Ascending aorta (tissue), 2 donors: ENCODE measurements around the gene PCGF1. TPM values are rescaled to one million over a fixed set of nuclear protein-coding genes. Genes with fewer than 3 reads are reported as not detected.

Source experiments
- DNase-seq, 2 donors: peaks; one replicate each; pipeline ENCODE4 v3.0.0-alpha.2; 2019; ENCODE audit warnings: low spot score in 2 of 2
- H3K27ac ChIP-seq, 2 donors: fragments of 200-600 bp; sonication (generic); one replicate each; pipeline ENCODE4 v1.5.1; 2016 to 2017; ENCODE audit warnings: mild to moderate bottlenecking in 1 of 2
- H3K27me3 ChIP-seq: fragments of 200-600 bp; sonication (generic); one replicate; pipeline ENCODE4 v1.5.1; 2017
- H3K36me3 ChIP-seq, 2 donors: fragments of 200-600 bp; sonication (generic); one replicate each; pipeline ENCODE4 v1.5.1; 2016
- H3K4me1 ChIP-seq, 2 donors: fragments of 200-600 bp; sonication (generic); one replicate each; pipeline ENCODE4 v1.5.1; 2016 to 2017; ENCODE audit warnings: mild to moderate bottlenecking in 1 of 2
- H3K4me3 ChIP-seq, 2 donors: fragments of 200-600 bp; sonication (generic); one replicate each; pipeline ENCODE4 v1.5.1; 2016 to 2017; ENCODE audit warnings: mild to moderate bottlenecking in 1 of 2
- H3K9me3 ChIP-seq, 2 donors: fragments of 200-600 bp; sonication (generic); one replicate each; pipeline ENCODE4 v1.5.1; 2016
- CTCF ChIP-seq, 3 experiments: fragments of 200-600 bp in 2 of 3; fragments of 450-650 bp in 1 of 3; sonication (generic) in 2 of 3; IDR thresholded peaks; one replicate each; pipeline ENCODE4 v1.5.1; 2016 to 2019; ENCODE audit warnings: antibody characterized with exemption in 3 of 3, mild to moderate bottlenecking in 1 of 3, moderate library complexity in 1 of 3
- intact Hi-C: fragments of 100-400 bp; cut with DNase I; formaldehyde crosslinking; loops from one replicate; pipeline ENCODE4 v1.15.1; 2023
- total RNA-seq: library from RNA; depleted of rRNA; stranded (reverse); fragments of >200 nt; gene quantifications from one replicate; pipeline ENCODE4 v1.1.0, GENCODE V29; 2016

Gene PCGF1
- total RNA-seq, 1 donor from 2014 or later: not detected

GRCh38 chr2:74542978-74543377 is 35.5 kb upstream of the PCGF1 start:
- Histone ChIP-seq H3K27ac (no peak overlapping the region), H3K9me3 (no peaks in the 10 kb centered on the region), H3K27me3 (no peaks in the 10 kb centered on the region), H3K4me1 (no peaks in the 10 kb centered on the region), H3K36me3 (no peaks in the 10 kb centered on the region), H3K4me3 (no peak overlapping the region)
- TF ChIP-seq CTCF (IDR thresholded peaks at IDR 0.05): no peak
- intact Hi-C loops: no loop called here
- no peak for DNase-seq

GRCh38 chr2:74540291-74540690 is 32.8 kb upstream of the PCGF1 start:
- Histone ChIP-seq H3K36me3 (no peaks in the 10 kb centered on the region), H3K4me3 (no peak overlapping the region), H3K9me3 (no peaks in the 10 kb centered on the region), H3K4me1 (no peaks in the 10 kb centered on the region), H3K27ac (peak overlapping the region in 1 of 2 donors; percentile 12), H3K27me3 (no peaks in the 10 kb centered on the region)
- intact Hi-C loops: no loop called here
- DNase-seq: no peak
- no peak for TF ChIP-seq CTCF (IDR thresholded peaks at IDR 0.05)

- TF ChIP-seq CTCF (IDR thresholded peaks at IDR 0.05): no peak
- Histone ChIP-seq H3K9me3 (no peaks in the 10 kb centered on the region), H3K4me3 (no peak overlapping the region), H3K27me3 (no peaks in the 10 kb centered on the region), H3K4me1 (no peaks in the 10 kb centered on the region), H3K36me3 (no peaks in the 10 kb centered on the region), H3K27ac (no peak overlapping the region)
- intact Hi-C loops: no loop called here
- no peak for DNase-seq
Measured at GRCh38 chr2:74538881-74539339, 31.4 kb upstream of the PCGF1 start.

GRCh38 chr2:74537140-74537539 is 29.6 kb upstream of the PCGF1 start:
- no peaks in the 10 kb centered on the region for H3K27me3 ChIP-seq
- H3K4me3 ChIP-seq: no peak overlapping the region
- H3K9me3 ChIP-seq: no peaks in the 10 kb centered on the region
- no peaks in the 10 kb centered on the region for H3K4me1 ChIP-seq
- peaks cover 0 to 15% of the 10 kb centered on the region in 2 donors for H3K36me3 ChIP-seq
- TF ChIP-seq CTCF (IDR thresholded peaks at IDR 0.05): no peak
- no peak for DNase-seq
- intact Hi-C loops: no loop called here
- H3K27ac ChIP-seq: no peak overlapping the region

- Histone ChIP-seq H3K9me3 (no peaks in the 10 kb centered on the region), H3K27me3 (no peaks in the 10 kb centered on the region), H3K4me3 (no peak overlapping the region), H3K36me3 (peaks cover 0 to 19% of the 10 kb centered on the region in 2 donors), H3K27ac (no peak overlapping the region), H3K4me1 (peaks cover 0 to 4% of the 10 kb centered on the region in 2 donors)
- intact Hi-C loops: no loop called here
- TF ChIP-seq CTCF (IDR thresholded peaks at IDR 0.05): no peak
- DNase-seq: no peak
Measured at GRCh38 chr2:74536166-74536950, 28.9 kb upstream of the PCGF1 start.
